Sigmoid colon (tissue), 4 donors: Measurements from ENCODE around the gene PHLPP1.

Experiments used
- EP300 ChIP-seq, 4 donors: sonication (generic); formaldehyde crosslinking; IDR thresholded peaks; one replicate each; pipeline ENCODE4 v1.6.1; 2017; ENCODE audit warnings: antibody characterized with exemption in 4 of 4
- POLR2A ChIP-seq, 2 donors: fragments of 450-650 bp; IDR thresholded peaks; one replicate each; pipeline ENCODE4 v1.6.1; 2016; ENCODE audit warnings: antibody characterized with exemption in 2 of 2, mild to moderate bottlenecking in 2 of 2, moderate library complexity in 2 of 2
- POLR2AphosphoS5 ChIP-seq, 4 donors: sonication (generic); formaldehyde crosslinking; IDR thresholded peaks; one replicate each; pipeline ENCODE4 v1.6.1; 2017; ENCODE audit warnings: antibody characterized with exemption in 4 of 4
- TF ChIP-seq, protein P1 (sequence below), 4 experiments: fragments of 450-650 bp in 3 of 4; fragments of 200-600 bp in 1 of 4; IDR thresholded peaks; one replicate each; pipeline ENCODE4 v1.5.1; 2016 to 2019; ENCODE audit warnings: antibody characterized with exemption in 4 of 4, mild to moderate bottlenecking in 3 of 4, moderate library complexity in 2 of 4

GRCh38 chr18:62883937-62884735 lies 168.8 kb downstream of the PHLPP1 start:
- TF ChIP-seq, protein P1, sequence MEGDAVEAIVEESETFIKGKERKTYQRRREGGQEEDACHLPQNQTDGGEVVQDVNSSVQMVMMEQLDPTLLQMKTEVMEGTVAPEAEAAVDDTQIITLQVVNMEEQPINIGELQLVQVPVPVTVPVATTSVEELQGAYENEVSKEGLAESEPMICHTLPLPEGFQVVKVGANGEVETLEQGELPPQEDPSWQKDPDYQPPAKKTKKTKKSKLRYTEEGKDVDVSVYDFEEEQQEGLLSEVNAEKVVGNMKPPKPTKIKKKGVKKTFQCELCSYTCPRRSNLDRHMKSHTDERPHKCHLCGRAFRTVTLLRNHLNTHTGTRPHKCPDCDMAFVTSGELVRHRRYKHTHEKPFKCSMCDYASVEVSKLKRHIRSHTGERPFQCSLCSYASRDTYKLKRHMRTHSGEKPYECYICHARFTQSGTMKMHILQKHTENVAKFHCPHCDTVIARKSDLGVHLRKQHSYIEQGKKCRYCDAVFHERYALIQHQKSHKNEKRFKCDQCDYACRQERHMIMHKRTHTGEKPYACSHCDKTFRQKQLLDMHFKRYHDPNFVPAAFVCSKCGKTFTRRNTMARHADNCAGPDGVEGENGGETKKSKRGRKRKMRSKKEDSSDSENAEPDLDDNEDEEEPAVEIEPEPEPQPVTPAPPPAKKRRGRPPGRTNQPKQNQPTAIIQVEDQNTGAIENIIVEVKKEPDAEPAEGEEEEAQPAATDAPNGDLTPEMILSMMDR (IDR thresholded peaks at IDR 0.05): no peak
- TF ChIP-seq POLR2AphosphoS5 (IDR thresholded peaks at IDR 0.05) (no peak), EP300 (IDR thresholded peaks at IDR 0.05) (no peak), POLR2A (IDR thresholded peaks at IDR 0.05) (no peak)
